Testis (tissue), 3 donors: ENCODE data around the gene SWAP70. TPM values are rescaled to one million over a fixed set of nuclear protein-coding genes. Genes with fewer than 3 reads are reported as not detected.

Experiments used
- DNase-seq: peaks from one replicate; pipeline ENCODE4 v3.0.0-alpha.2; 2019
- H3K27ac ChIP-seq, 2 donors: fragments of 200-600 bp; sonication (generic); one replicate each; pipeline ENCODE4 v1.5.1; 2019
- H3K27me3 ChIP-seq: fragments of 200-600 bp; sonication (generic); one replicate; pipeline ENCODE4 v1.5.1; 2019
- H3K36me3 ChIP-seq: fragments of 200-600 bp; sonication (generic); one replicate; pipeline ENCODE4 v1.5.1; 2017; ENCODE audit warnings: low read depth; ENCODE audit errors: missing control alignments
- H3K4me1 ChIP-seq: fragments of 200-600 bp; sonication (generic); one replicate; pipeline ENCODE4 v1.5.1; 2019
- H3K4me3 ChIP-seq, 2 donors: fragments of 200-600 bp; sonication (generic); one replicate each; pipeline ENCODE4 v1.5.1; 2017 to 2019
- H3K9me3 ChIP-seq: fragments of 200-600 bp; sonication (generic); one replicate; pipeline ENCODE4 v1.5.1; 2017
- POLR2A ChIP-seq: fragments of 450-650 bp; IDR thresholded peaks from one replicate; pipeline ENCODE4 v1.6.1; 2017; ENCODE audit warnings: antibody characterized with exemption, mild to moderate bottlenecking, moderate library complexity
- WGBS, 2 donors: methylation state at CpG; one replicate each; pipeline ENCODE4 v1.1.5; 2018; 5-methylcytosine and 5-hydroxymethylcytosine counted together
- intact Hi-C: fragments of 100-400 bp; cut with DNase I; formaldehyde crosslinking; loops from one replicate; pipeline ENCODE4 v1.15.1; 2023; ENCODE audit warnings: low total_unique reads
- polyA plus RNA-seq: library from polyadenylated mRNA; stranded (reverse); fragments of 350-450 nt; fragmentation: Illumina TruSeq; extraction: RNeasy Lipid Tissue Mini Kit (QIAGEN cat#74804); gene quantifications from one replicate; pipeline ENCODE4 v1.2.3, GENCODE V29; 2014; ENCODE audit warnings: low read depth, low replicate concordance; ENCODE audit not compliant: insufficient read depth
- total RNA-seq, 2 donors: library from RNA; depleted of rRNA; stranded (reverse); fragments of >200 nt; gene quantifications; one replicate each; pipeline ENCODE4 v1.2.3, GENCODE V29; 2016
- TF ChIP-seq, protein P1 (sequence below), 3 experiments: fragments of 450-650 bp in 2 of 3; fragments of 200-600 bp in 1 of 3; sonication (generic) in 1 of 3; IDR thresholded peaks; one replicate each; pipeline ENCODE4 v1.5.1; 2016 to 2019; ENCODE audit warnings: antibody characterized with exemption in 3 of 3, mild to moderate bottlenecking in 2 of 3, moderate library complexity in 1 of 3

SWAP70 gene
- total and polyA plus RNA-seq, 3 donors from 2014 or later: 10.2 to 14.7 (median 10.5) TPM

DNA sequence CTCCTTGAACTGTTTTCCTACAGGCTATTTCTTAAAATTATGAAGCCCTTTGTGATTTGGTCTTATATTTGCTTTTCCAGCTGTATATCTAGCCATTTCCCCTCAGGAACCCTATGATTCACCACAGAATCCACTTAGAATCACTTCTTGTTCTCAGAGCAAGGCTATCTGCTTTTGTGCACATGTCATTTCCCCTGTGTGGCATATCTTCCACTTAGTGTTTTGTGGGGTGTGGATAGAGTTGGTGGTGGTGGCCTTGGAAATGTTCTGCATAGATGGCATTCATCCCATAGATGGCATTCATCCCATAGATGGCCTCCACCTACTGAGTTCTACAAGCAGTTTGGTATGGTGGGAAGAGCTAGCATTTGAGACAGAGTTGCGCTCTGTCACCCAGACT, 44.7 kb downstream of the SWAP70 start:
- intact Hi-C loops: no loop called here
- H3K4me1 ChIP-seq: no peaks in the 10 kb centered on the region
- no peak for DNase-seq
- TF ChIP-seq, protein P1, sequence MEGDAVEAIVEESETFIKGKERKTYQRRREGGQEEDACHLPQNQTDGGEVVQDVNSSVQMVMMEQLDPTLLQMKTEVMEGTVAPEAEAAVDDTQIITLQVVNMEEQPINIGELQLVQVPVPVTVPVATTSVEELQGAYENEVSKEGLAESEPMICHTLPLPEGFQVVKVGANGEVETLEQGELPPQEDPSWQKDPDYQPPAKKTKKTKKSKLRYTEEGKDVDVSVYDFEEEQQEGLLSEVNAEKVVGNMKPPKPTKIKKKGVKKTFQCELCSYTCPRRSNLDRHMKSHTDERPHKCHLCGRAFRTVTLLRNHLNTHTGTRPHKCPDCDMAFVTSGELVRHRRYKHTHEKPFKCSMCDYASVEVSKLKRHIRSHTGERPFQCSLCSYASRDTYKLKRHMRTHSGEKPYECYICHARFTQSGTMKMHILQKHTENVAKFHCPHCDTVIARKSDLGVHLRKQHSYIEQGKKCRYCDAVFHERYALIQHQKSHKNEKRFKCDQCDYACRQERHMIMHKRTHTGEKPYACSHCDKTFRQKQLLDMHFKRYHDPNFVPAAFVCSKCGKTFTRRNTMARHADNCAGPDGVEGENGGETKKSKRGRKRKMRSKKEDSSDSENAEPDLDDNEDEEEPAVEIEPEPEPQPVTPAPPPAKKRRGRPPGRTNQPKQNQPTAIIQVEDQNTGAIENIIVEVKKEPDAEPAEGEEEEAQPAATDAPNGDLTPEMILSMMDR (IDR thresholded peaks at IDR 0.05): no peak
- no peak for TF ChIP-seq POLR2A
- H3K9me3 ChIP-seq: no peaks in the 10 kb centered on the region
- 87 to 100% methylated on average over 1 of the region's 1 CpG for WGBS, 2 donors
- H3K27ac ChIP-seq: no peak overlapping the region
- H3K36me3 ChIP-seq: no peaks in the 10 kb centered on the region
- H3K27me3 ChIP-seq: no peaks in the 10 kb centered on the region
- no peak overlapping the region for H3K4me3 ChIP-seq

- H3K4me3 ChIP-seq: no peak overlapping the region
- intact Hi-C loops: no loop called here
- no peaks in the 10 kb centered on the region for H3K36me3 ChIP-seq
- H3K4me1 ChIP-seq: no peaks in the 10 kb centered on the region
- no peak for TF ChIP-seq POLR2A
- TF ChIP-seq, protein P1 (IDR thresholded peaks at IDR 0.05): no peak
- no peak for DNase-seq
- no peaks in the 10 kb centered on the region for H3K27me3 ChIP-seq
- 98% methylated on average over 4 of the region's 4 CpGs for WGBS, 2 donors
- no peaks in the 10 kb centered on the region for H3K9me3 ChIP-seq
- no peak overlapping the region for H3K27ac ChIP-seq
Measured at GRCh38 chr11:9710223-9710622, 46.3 kb downstream of the SWAP70 start.

DNA sequence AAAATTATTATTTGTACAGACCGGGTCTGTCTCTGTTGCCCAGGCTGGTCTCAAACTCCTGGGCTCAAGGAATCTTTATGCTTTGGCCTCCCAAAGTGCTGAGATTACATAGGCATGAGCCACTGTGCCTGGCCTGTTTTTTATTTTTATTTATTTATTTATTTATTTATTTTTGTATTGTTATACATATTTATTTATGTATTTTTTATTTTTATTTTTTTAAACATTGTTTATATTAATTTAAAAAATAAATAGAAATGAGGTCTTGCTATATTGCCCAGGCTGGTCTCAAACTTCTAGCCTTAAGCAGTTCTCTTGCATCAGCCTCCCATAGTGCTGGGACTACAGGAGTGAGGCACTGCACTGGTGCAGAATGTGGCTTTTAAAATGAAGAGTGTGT, 47.0 kb downstream of the SWAP70 start:
- WGBS, 2 donors: 88 to 100% methylated on average over 1 of the region's 1 CpG
- no peak for DNase-seq
- Histone ChIP-seq H3K9me3 (no peaks in the 10 kb centered on the region), H3K27ac (no peak overlapping the region), H3K4me3 (no peak overlapping the region), H3K27me3 (no peaks in the 10 kb centered on the region), H3K36me3 (no peaks in the 10 kb centered on the region), H3K4me1 (no peaks in the 10 kb centered on the region)
- intact Hi-C loops: no loop called here
- TF ChIP-seq, protein P1 (IDR thresholded peaks at IDR 0.05): no peak
- TF ChIP-seq POLR2A: no peak

- DNase-seq: no peak
- intact Hi-C loops: no loop called here
- H3K4me1 ChIP-seq: no peaks in the 10 kb centered on the region
- H3K4me3 ChIP-seq: no peak overlapping the region
- H3K27ac ChIP-seq: no peak overlapping the region
- TF ChIP-seq, protein P1 (IDR thresholded peaks at IDR 0.05): no peak
- no peak for TF ChIP-seq POLR2A
- no peaks in the 10 kb centered on the region for H3K27me3 ChIP-seq
- no peaks in the 10 kb centered on the region for H3K36me3 ChIP-seq
- H3K9me3 ChIP-seq: no peaks in the 10 kb centered on the region
- WGBS, 2 donors: 80 to 88% methylated on average over 7 of the region's 7 CpGs
Measured at GRCh38 chr11:9711454-9712307, 47.8 kb downstream of the SWAP70 start.
